A549 (cell line): ENCODE results near the gene TMEM259.

Experiments
- BHLHE40 ChIP-seq: IDR thresholded peaks from 2 replicates; pipeline ENCODE4 v1.6.1; 2012; ENCODE audit warnings: low read depth, low read length, inconsistent platforms
- CEBPB ChIP-seq, 2 experiments: fragments of >200 bp in 1 of 2; sonication (Bioruptor Twin) in 1 of 2; formaldehyde crosslinking in 1 of 2; IDR thresholded peaks; 2 replicates each; pipeline ENCODE4 v1.6.1; 2012 to 2016
- CTCF ChIP-seq: fragments of >200 bp; sonication (Bioruptor Twin); formaldehyde crosslinking; IDR thresholded peaks from 3 replicates; pipeline ENCODE4 v1.5.1; 2016
- PBX3 ChIP-seq: IDR thresholded peaks from 2 replicates; pipeline ENCODE4 v1.6.1; 2012

- TF ChIP-seq PBX3, result 0 out of 2 replicates have a peak, but pooled peaks have one; percentile 10
- no peak for TF ChIP-seq BHLHE40
- TF ChIP-seq CTCF, result no peak
- TF ChIP-seq CEBPB (IDR thresholded peaks at IDR 0.05), result no peak
Measured at GRCh38 chr19:1020868-1021425, at the start of gene TMEM259.
